NCI-H2029 (cell line): ENCODE data around the gene ACSS3.

Experiments
- DNase-seq: peaks from one replicate; lab custom pipeline; 2025; lab: John Stamatoyannopoulos, UW

The ACSS3 gene

DNA sequence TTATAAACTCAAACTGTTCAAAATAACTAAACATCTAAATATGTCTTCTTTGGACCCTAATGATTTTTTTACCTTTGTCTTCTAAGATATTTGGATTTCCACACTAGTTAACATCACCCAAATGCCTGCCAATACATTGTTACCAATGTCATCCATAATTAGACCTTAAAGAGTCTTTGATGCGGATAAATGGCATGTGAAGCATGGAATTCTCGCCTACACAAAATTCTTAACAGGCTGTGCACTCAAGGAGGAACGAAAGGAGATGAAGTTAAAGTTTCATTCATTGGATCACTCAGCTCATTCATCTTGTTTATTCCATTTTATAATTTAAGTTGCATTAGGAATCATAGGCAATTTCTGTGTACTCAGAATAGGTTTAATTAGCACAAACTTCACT lies 219.7 kb downstream of the ACSS3 start:
- DNase-seq: no peak

DNA sequence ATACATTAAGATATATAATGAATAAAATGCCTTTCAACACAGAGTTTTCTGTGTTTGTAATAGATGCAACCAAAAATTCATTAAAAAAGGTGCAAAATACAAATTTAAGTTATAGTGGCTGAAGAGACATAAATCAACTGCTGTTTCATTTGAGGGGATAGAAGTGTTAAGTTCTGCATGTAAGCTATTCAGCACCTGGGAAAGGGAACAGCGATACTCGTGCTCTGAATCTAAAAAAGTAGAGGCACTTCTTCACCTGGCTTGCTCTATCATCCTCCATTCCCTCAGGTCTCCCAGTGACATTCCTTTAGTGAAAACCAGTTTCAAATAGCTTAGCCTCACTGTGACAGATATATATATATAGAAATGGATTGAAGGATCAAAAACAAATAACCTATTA lies 222.6 kb downstream of the ACSS3 start:
- DNase-seq: no peak

DNA sequence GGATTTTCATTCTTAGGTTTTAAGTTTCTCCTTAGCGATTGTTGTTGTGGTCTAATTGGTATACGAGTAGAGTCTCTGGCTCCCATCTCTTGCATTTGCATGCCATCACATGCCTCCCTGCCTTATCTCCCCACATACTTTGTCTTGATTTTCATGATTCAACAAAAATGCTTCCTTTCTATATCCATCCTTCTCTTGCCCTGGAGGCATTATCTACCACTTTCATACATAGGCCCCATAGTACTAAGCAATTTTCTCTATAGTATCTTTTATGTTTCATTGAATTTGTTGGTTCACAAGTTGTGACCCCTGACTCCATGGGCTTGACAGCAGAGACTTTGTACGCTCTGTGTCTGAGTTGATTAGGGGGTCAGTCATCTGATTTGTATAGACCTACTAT lies 226.1 kb downstream of the ACSS3 start:
- DNase-seq: no peak
